Natural killer cell (primary cell): ENCODE measurements around the gene TTC24. TPM values are rescaled to one million over a fixed set of nuclear protein-coding genes. Genes with fewer than 3 reads are reported as not detected.

Source experiments
- ATAC-seq, 3 donors: fragments of 150-1000 bp in 2 of 3; fragments of 200-7000 bp in 1 of 3; cut with Tn5 transposase; 1 replicate in 1 of 3; 2 replicates in 2 of 3; pipeline ENCODE4 v1.10.0; 2021; ENCODE audit warnings: mild to moderate bottlenecking in 2 of 3, moderate library complexity in 2 of 3
- DNase-seq, 2 donors: peaks; one replicate each; pipeline versions ENCODE4 v3.0.0 to v3.0.0-alpha.2; 2013 to 2021; ENCODE audit warnings: mixed read lengths in 1 of 2
- H3K27ac ChIP-seq: one replicate; pipeline ENCODE4 v1.5.1; 2013; ENCODE audit warnings: mild to moderate bottlenecking, low read length
- H3K27me3 ChIP-seq: one replicate; pipeline ENCODE4 v1.6.1; 2013; ENCODE audit warnings: low read length; ENCODE audit not compliant: control insufficient read depth, insufficient read depth
- H3K36me3 ChIP-seq: one replicate; pipeline ENCODE4 v1.6.1; 2013; ENCODE audit warnings: low read length; ENCODE audit not compliant: control insufficient read depth, insufficient read depth
- H3K4me1 ChIP-seq: one replicate; pipeline ENCODE4 v1.6.1; 2013; ENCODE audit warnings: low read length; ENCODE audit not compliant: control insufficient read depth, insufficient read depth
- H3K4me3 ChIP-seq: one replicate; pipeline ENCODE4 v1.5.1; 2013; ENCODE audit warnings: low read length
- H3K9me3 ChIP-seq: one replicate; pipeline ENCODE4 v1.6.1; 2013; ENCODE audit warnings: low read length; ENCODE audit not compliant: control insufficient read depth, insufficient read depth
- H3K27ac Mint-ChIP-seq, 2 donors: one replicate each; pipeline ENCODE4 v1.8.0; 2022; ENCODE audit warnings: mild to moderate bottlenecking in 2 of 2, mixed read lengths in 2 of 2, moderate library complexity in 1 of 2
- H3K27me3 Mint-ChIP-seq, 2 donors: one replicate each; pipeline ENCODE4 v1.8.0; 2022; ENCODE audit warnings: low read depth in 2 of 2, mixed read lengths in 2 of 2
- H3K36me3 Mint-ChIP-seq: one replicate; pipeline ENCODE4 v1.8.0; 2022; ENCODE audit warnings: mixed read lengths
- H3K4me1 Mint-ChIP-seq, 2 donors: one replicate each; pipeline ENCODE4 v1.8.0; 2022; ENCODE audit warnings: mixed read lengths in 2 of 2
- H3K4me3 Mint-ChIP-seq: one replicate; pipeline ENCODE4 v1.8.0; 2022; ENCODE audit warnings: mild to moderate bottlenecking, moderate library complexity, mixed read lengths
- H3K9me3 Mint-ChIP-seq, 2 donors: one replicate each; pipeline ENCODE4 v1.8.0; 2022; ENCODE audit warnings: mixed read lengths in 2 of 2
- WGBS: methylation state at CpG from one replicate; pipeline ENCODE4 v1.1.7; 2013; ENCODE audit warnings: missing lambda C conversion rate; ENCODE audit not compliant: insufficient coverage; 5-methylcytosine and 5-hydroxymethylcytosine counted together
- intact Hi-C: fragments of 100-400 bp; cut with micrococcal nuclease; formaldehyde crosslinking; loops from one replicate; pipeline ENCODE4 v1.14.2; 2022
- total RNA-seq, 4 donors: library from RNA; stranded (reverse); fragments of 120-200 nt in 1 of 4; gene quantifications; one replicate each; pipeline versions ENCODE4 v1.2.3 to v1.2.4, GENCODE V29; 2013 to 2022
- TF ChIP-seq, protein P1 (sequence below): fragments of 200-600 bp; IDR thresholded peaks from one replicate; pipeline ENCODE4 v1.8.0; 2022; ENCODE audit warnings: antibody characterized with exemption

The TTC24 gene
- total RNA-seq, 3 donors from 2014 or later (not counting 1 experiment from before 2014, with no cell fraction given): 3.3 to 4.1 (median 4.0) TPM

GRCh38 chr1:156559797-156560385 is 19.6 kb upstream of the TTC24 start:
- Mint-ChIP-seq H3K4me3 (no peak overlapping the region), H3K9me3 (no peaks in the 10 kb centered on the region), H3K4me1 (no peaks in the 10 kb centered on the region), H3K27me3 (no peaks in the 10 kb centered on the region), H3K36me3 (no peaks in the 10 kb centered on the region), H3K27ac (no peak overlapping the region)
- H3K27me3 ChIP-seq: no peaks in the 10 kb centered on the region
- 88% methylated on average over 5 of the region's 5 CpGs for WGBS
- intact Hi-C loops: no loop called here
- TF ChIP-seq, protein P1, sequence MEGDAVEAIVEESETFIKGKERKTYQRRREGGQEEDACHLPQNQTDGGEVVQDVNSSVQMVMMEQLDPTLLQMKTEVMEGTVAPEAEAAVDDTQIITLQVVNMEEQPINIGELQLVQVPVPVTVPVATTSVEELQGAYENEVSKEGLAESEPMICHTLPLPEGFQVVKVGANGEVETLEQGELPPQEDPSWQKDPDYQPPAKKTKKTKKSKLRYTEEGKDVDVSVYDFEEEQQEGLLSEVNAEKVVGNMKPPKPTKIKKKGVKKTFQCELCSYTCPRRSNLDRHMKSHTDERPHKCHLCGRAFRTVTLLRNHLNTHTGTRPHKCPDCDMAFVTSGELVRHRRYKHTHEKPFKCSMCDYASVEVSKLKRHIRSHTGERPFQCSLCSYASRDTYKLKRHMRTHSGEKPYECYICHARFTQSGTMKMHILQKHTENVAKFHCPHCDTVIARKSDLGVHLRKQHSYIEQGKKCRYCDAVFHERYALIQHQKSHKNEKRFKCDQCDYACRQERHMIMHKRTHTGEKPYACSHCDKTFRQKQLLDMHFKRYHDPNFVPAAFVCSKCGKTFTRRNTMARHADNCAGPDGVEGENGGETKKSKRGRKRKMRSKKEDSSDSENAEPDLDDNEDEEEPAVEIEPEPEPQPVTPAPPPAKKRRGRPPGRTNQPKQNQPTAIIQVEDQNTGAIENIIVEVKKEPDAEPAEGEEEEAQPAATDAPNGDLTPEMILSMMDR: no peak
- no peak overlapping the region for H3K27ac ChIP-seq
- H3K36me3 ChIP-seq: no peaks in the 10 kb centered on the region
- H3K4me1 ChIP-seq: no peaks in the 10 kb centered on the region
- H3K4me3 ChIP-seq: no peak overlapping the region
- H3K9me3 ChIP-seq: no peaks in the 10 kb centered on the region
- DNase-seq (no peak), ATAC-seq (no peak)

GRCh38 chr1:156560585-156561163 is 18.8 kb upstream of the TTC24 start:
- H3K4me3 ChIP-seq: no peak overlapping the region
- ATAC-seq: no peak
- intact Hi-C loops: no loop called here
- WGBS: 79% methylated on average over 5 of the region's 5 CpGs
- H3K4me3 Mint-ChIP-seq: no peak overlapping the region
- no peaks in the 10 kb centered on the region for H3K4me1 Mint-ChIP-seq
- no peak overlapping the region for H3K27ac ChIP-seq
- H3K4me1 ChIP-seq: no peaks in the 10 kb centered on the region
- no peak overlapping the region for H3K27ac Mint-ChIP-seq
- no peak for DNase-seq
- TF ChIP-seq, protein P1: no peak
- no peaks in the 10 kb centered on the region for H3K9me3 Mint-ChIP-seq
- H3K27me3 ChIP-seq: no peaks in the 10 kb centered on the region
- H3K27me3 Mint-ChIP-seq: no peaks in the 10 kb centered on the region
- H3K36me3 Mint-ChIP-seq: no peaks in the 10 kb centered on the region
- no peaks in the 10 kb centered on the region for H3K36me3 ChIP-seq
- H3K9me3 ChIP-seq: no peaks in the 10 kb centered on the region

DNA sequence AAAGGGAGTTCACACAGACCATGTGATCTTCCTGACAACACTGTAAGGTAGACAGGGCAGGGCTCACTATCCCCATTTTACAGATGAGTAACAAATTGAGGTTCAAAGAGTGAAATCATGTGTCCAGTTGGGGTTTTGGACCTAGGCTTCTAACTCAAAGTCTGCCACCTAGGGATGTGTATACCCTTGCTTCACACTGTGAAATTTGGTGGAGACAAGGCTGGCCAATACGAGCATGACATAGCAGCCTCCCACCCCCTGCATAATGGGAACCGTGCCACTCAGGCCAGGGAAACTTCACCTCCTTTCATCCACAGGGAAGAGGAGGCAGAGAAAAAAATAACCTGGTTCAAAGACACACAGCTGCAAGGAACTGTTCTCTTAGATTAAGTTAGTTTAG is 14.0 kb upstream of the TTC24 start:
- no peak overlapping the region for H3K27ac ChIP-seq
- Mint-ChIP-seq H3K4me3 (no peak overlapping the region), H3K27me3 (peaks cover 0 to 4% of the 10 kb centered on the region in 2 donors), H3K27ac (no peak overlapping the region), H3K4me1 (no peaks in the 10 kb centered on the region), H3K36me3 (no peaks in the 10 kb centered on the region), H3K9me3 (no peaks in the 10 kb centered on the region)
- no peaks in the 10 kb centered on the region for H3K36me3 ChIP-seq
- no peaks in the 10 kb centered on the region for H3K27me3 ChIP-seq
- no peak overlapping the region for H3K4me3 ChIP-seq
- TF ChIP-seq, protein P1: no peak
- ATAC-seq (no peak), DNase-seq (no peak)
- intact Hi-C loops: no loop called here
- no peaks in the 10 kb centered on the region for H3K9me3 ChIP-seq
- WGBS: 60% methylated on average over 1 of the region's 2 CpGs
- no peaks in the 10 kb centered on the region for H3K4me1 ChIP-seq

GRCh38 chr1:156566436-156566835 is 13.1 kb upstream of the TTC24 start:
- Histone ChIP-seq H3K36me3 (no peaks in the 10 kb centered on the region), H3K9me3 (no peaks in the 10 kb centered on the region), H3K27ac (no peak overlapping the region), H3K4me1 (no peaks in the 10 kb centered on the region), H3K27me3 (peaks cover 7% of the 10 kb centered on the region), H3K4me3 (no peak overlapping the region)
- intact Hi-C loops: no loop called here
- no peak for ATAC-seq
- Mint-ChIP-seq H3K27me3 (peaks cover 8 to 13% of the 10 kb centered on the region in 2 donors), H3K4me1 (no peaks in the 10 kb centered on the region), H3K27ac (no peak overlapping the region), H3K4me3 (no peak overlapping the region), H3K9me3 (no peaks in the 10 kb centered on the region), H3K36me3 (no peaks in the 10 kb centered on the region)
- TF ChIP-seq, protein P1: no peak
- WGBS: 84% methylated on average over 4 of the region's 4 CpGs
- no peak for DNase-seq
